Endothelial cell of umbilical vein (primary cell): Measurements from ENCODE around the gene PDK3. TPM values are rescaled to one million over a fixed set of nuclear protein-coding genes. Genes with fewer than 3 reads are reported as not detected.

ENCODE experiments used
- BruUV-seq: library from RNA; stranded (reverse); fragments of 400-500 nt; replicated peaks from 2 replicates; lab custom pipeline; 2021; lab: Mats Ljungman, UMichigan
- CTCF ChIA-PET: fragments of 300-600, 350-600 bp; sonication (Branson Sonifier 250); formaldehyde crosslinking; loops from one replicate; lab custom pipeline; 2021; ENCODE audit warnings: antibody characterized with exemption, inconsistent platforms; lab: Charles Lee
- POLR2A ChIA-PET: fragments of 300-600, 350-600 bp; sonication (Branson Sonifier 250); formaldehyde crosslinking; loops from one replicate; lab custom pipeline; 2021; ENCODE audit warnings: antibody characterized with exemption, inconsistent platforms; lab: Charles Lee
- DNase-seq: peaks from one replicate; pipeline ENCODE4 v3.0.0-alpha.2; 2011; ENCODE audit warnings: low read depth, low spot score
- FAIRE-seq: peaks from 2 replicates; lab custom pipeline; 2011; peaks lifted over from hg19 to GRCh38; lab: Jason Lieb, UNC
- H2AFZ ChIP-seq: 2 replicates; pipeline ENCODE4 v1.6.0; 2012; ENCODE audit warnings: low read depth, low read length, control low read depth, inconsistent platforms
- H3K27ac ChIP-seq: 2 replicates; pipeline ENCODE4 v1.5.1; 2011; ENCODE audit warnings: low read depth, mild to moderate bottlenecking, control low read depth, low read length, moderate library complexity; ENCODE audit not compliant: insufficient read depth
- H3K27me3 ChIP-seq, 2 experiments: 2 replicates each; pipeline versions ENCODE4 v1.6.0 to v1.6.1; 2011; ENCODE audit warnings: low read length in 2 of 2, mixed read lengths in 1 of 2; ENCODE audit not compliant: control insufficient read depth in 2 of 2, insufficient read depth in 2 of 2
- H3K36me3 ChIP-seq, 2 experiments: 2 replicates in 1 of 2; 3 replicates in 1 of 2; pipeline ENCODE4 v1.5.1; 2011; ENCODE audit warnings: low read length in 2 of 2, mild to moderate bottlenecking in 1 of 2, moderate library complexity in 1 of 2; ENCODE audit not compliant: control insufficient read depth in 2 of 2, insufficient read depth in 2 of 2; ENCODE audit errors: extremely low read depth in 1 of 2
- H3K4me1 ChIP-seq: 3 replicates; pipeline ENCODE4 v1.5.1; 2011; ENCODE audit warnings: mild to moderate bottlenecking, low read length; ENCODE audit not compliant: control insufficient read depth, insufficient read depth; ENCODE audit errors: extremely low read depth
- H3K4me2 ChIP-seq: 2 replicates; pipeline ENCODE4 v1.6.1; 2011; ENCODE audit warnings: low read length, control low read depth, mixed read lengths; ENCODE audit not compliant: insufficient read depth
- H3K4me3 ChIP-seq, 3 experiments: fragments of 200-600 bp in 1 of 3; sonication (generic), shearing (Covaris generic) in 1 of 3; replicated peaks in 1 of 3; 2 replicates each; pipeline ENCODE4 v1.5.1; 2011 to 2016; ENCODE audit warnings: control low read depth in 3 of 3, low read length in 3 of 3, mild to moderate bottlenecking in 2 of 3, inconsistent platforms in 1 of 3, low read depth in 1 of 3, moderate library complexity in 1 of 3; ENCODE audit not compliant: insufficient read depth in 1 of 3
- H3K79me2 ChIP-seq: 2 replicates; pipeline ENCODE4 v1.6.0; 2012; ENCODE audit warnings: low read length, inconsistent platforms; ENCODE audit not compliant: control insufficient read depth, insufficient read depth
- H3K9ac ChIP-seq: replicated peaks from 2 replicates; pipeline ENCODE3; 2011; ENCODE audit warnings: low read length, control low read depth; ENCODE audit not compliant: insufficient read depth; ENCODE audit errors: extremely low read depth
- H3K9me1 ChIP-seq: replicated peaks from 3 replicates; pipeline ENCODE4 v1.6.0; 2011; ENCODE audit warnings: mild to moderate bottlenecking, low read length; ENCODE audit not compliant: control insufficient read depth, insufficient read depth; ENCODE audit errors: extremely low read depth
- H3K9me3 ChIP-seq: replicated peaks from 2 replicates; pipeline ENCODE4 v1.5.1; 2012; ENCODE audit warnings: low read length, inconsistent platforms; ENCODE audit not compliant: control insufficient read depth, insufficient read depth
- H4K20me1 ChIP-seq: replicated peaks from 2 replicates; pipeline ENCODE3; 2011; ENCODE audit warnings: mild to moderate bottlenecking, low read length; ENCODE audit not compliant: control insufficient read depth, insufficient read depth; ENCODE audit errors: extremely low read depth
- JUN ChIP-seq: IDR thresholded peaks from 2 replicates; pipeline ENCODE4 v1.6.1; 2011; ENCODE audit warnings: borderline replicate concordance, low read depth; ENCODE audit not compliant: insufficient read length, insufficient read depth
- MYC ChIP-seq: IDR thresholded peaks from one replicate; pipeline ENCODE4 v1.6.1; 2011; ENCODE audit warnings: mild to moderate bottlenecking, low read depth, low read length
- POLR2A ChIP-seq: IDR thresholded peaks from 2 replicates; pipeline ENCODE4 v1.6.1; 2012; ENCODE audit warnings: low read depth, mild to moderate bottlenecking, control low read depth, low read length
- dilution Hi-C: fragments of 300-500 bp; cut with MboI; formaldehyde crosslinking; loops from one replicate; pipeline ENCODE4 v1.15.0; 2019; ENCODE audit warnings: low sequenced_read_pairs; ENCODE audit not compliant: extremely low pct_ligation_motif_present
- intact Hi-C: fragments of 100-400 bp; cut with micrococcal nuclease; formaldehyde crosslinking; loops from one replicate; pipeline ENCODE4 v1.10.0; 2022
- polyA plus RNA-seq, 4 experiments: library from polyadenylated mRNA; depleted of rRNA in 3 of 4; stranded (reverse) in 3 of 4; unstranded in 1 of 4; fragments of >200 nt; gene quantifications; 2 replicates each; pipeline versions ENCODE4 v1.2.1 to v1.2.3, GENCODE V29; 2011 to 2012; ENCODE audit warnings: missing spikeins in 1 of 4
- total RNA-seq: library from RNA; stranded (reverse); gene quantifications from 2 replicates; pipeline ENCODE4 v1.2.3, GENCODE V29; 2021
- TF ChIP-seq, protein P1 (sequence below), 2 donors: IDR thresholded peaks; 1 replicate in 1 of 2; 2 replicates in 1 of 2; pipeline ENCODE4 v1.5.1; 2011; ENCODE audit warnings: low read length in 2 of 2, mild to moderate bottlenecking in 2 of 2, moderate library complexity in 2 of 2, control low read depth in 1 of 2, inconsistent platforms in 1 of 2, low read depth in 1 of 2; ENCODE audit not compliant: insufficient read depth in 1 of 2; ENCODE audit errors: extremely low read depth in 1 of 2
- TF ChIP-seq, protein P2 (sequence below): IDR thresholded peaks from 2 replicates; pipeline ENCODE4 v1.6.1; 2011; ENCODE audit not compliant: insufficient read depth, insufficient read length

Gene PDK3
- total and polyA plus RNA-seq, 2 donors (not counting 3 experiments of a cell fraction or from before 2014, with no cell fraction given) = 3.0 to 5.9 TPM

DNA sequence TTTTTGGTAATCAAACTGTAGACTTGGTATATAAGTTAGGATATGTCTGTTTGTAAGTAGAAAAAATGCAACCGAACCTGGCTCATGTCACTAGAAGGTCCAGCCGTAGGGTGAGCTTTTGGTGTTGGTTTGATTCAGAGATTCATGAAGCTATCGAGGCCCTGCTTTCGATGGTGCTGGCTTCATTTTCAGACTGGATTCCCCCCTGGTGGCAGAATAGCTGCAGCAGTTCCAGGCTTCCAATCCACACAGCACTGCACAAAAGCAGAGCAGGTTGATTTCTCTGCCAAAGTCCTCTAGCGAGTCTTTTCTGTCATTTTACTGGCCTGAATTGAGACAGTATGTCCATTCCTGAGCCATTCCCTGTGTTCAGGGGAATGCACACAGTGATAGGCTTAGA lies 33.1 kb downstream of the PDK3 start:
- H3K4me2 ChIP-seq = no peak overlapping the region
- no peak overlapping the region for H2AFZ ChIP-seq
- BruUV-seq = no TSS peak
- H3K27ac ChIP-seq = no peak overlapping the region
- H3K36me3 ChIP-seq = no peaks in the 10 kb centered on the region
- no peak for FAIRE-seq
- H3K4me1 ChIP-seq = peaks cover 12% of the 10 kb centered on the region
- H3K9me1 ChIP-seq = no peaks in the 10 kb centered on the region
- ChIA-PET POLR2A (no interaction called here), CTCF (interaction anchor here (0.8 to 8.0 kb wide), 13 partner anchors 15 to 238 kb away, joined by 3 to 142 read pairs (median 3); partner anchors contain the start of gene PDK3)
- peak; percentile 13 for DNase-seq
- no peak overlapping the region for H3K9ac ChIP-seq
- H4K20me1 ChIP-seq = no peaks in the 10 kb centered on the region
- no peaks in the 10 kb centered on the region for H3K27me3 ChIP-seq
- no peak overlapping the region for H3K4me3 ChIP-seq
- intact Hi-C loops (loop anchor here (1.0 kb wide), 1 partner anchor 102 kb away; no protein-coding TSS in a partner anchor), dilution Hi-C loops (no loop called here)
- TF ChIP-seq, protein P1, sequence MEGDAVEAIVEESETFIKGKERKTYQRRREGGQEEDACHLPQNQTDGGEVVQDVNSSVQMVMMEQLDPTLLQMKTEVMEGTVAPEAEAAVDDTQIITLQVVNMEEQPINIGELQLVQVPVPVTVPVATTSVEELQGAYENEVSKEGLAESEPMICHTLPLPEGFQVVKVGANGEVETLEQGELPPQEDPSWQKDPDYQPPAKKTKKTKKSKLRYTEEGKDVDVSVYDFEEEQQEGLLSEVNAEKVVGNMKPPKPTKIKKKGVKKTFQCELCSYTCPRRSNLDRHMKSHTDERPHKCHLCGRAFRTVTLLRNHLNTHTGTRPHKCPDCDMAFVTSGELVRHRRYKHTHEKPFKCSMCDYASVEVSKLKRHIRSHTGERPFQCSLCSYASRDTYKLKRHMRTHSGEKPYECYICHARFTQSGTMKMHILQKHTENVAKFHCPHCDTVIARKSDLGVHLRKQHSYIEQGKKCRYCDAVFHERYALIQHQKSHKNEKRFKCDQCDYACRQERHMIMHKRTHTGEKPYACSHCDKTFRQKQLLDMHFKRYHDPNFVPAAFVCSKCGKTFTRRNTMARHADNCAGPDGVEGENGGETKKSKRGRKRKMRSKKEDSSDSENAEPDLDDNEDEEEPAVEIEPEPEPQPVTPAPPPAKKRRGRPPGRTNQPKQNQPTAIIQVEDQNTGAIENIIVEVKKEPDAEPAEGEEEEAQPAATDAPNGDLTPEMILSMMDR (IDR thresholded peaks at IDR 0.05; ENCODE audit: extremely low read depth in 1 of 2, insufficient read depth in 1 of 2, low read depth in 1 of 2, low read length in 2 of 2) = peak in 1 of 2 donors; percentile 21
- TF ChIP-seq POLR2A (no peak), MYC (no peak)
- TF ChIP-seq, protein P2, sequence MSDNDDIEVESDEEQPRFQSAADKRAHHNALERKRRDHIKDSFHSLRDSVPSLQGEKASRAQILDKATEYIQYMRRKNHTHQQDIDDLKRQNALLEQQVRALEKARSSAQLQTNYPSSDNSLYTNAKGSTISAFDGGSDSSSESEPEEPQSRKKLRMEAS = no peak
- H3K9me3 ChIP-seq = no peaks in the 10 kb centered on the region
- H3K79me2 ChIP-seq = no peaks in the 10 kb centered on the region

GRCh38 chrX:24498975-24499374 lies 33.9 kb downstream of the PDK3 start:
- intact Hi-C loops = loop anchor here (1.0 kb wide), 1 partner anchor 103 kb away; no protein-coding TSS in a partner anchor
- peaks cover 12% of the 10 kb centered on the region for H3K4me1 ChIP-seq
- no peaks in the 10 kb centered on the region for H4K20me1 ChIP-seq
- H3K4me2 ChIP-seq = no peak overlapping the region
- TF ChIP-seq MYC = no peak
- TF ChIP-seq JUN = no peak
- TF ChIP-seq, protein P2 = no peak
- TF ChIP-seq, protein P1 (IDR thresholded peaks at IDR 0.05; ENCODE audit: extremely low read depth in 1 of 2, insufficient read depth in 1 of 2, low read depth in 1 of 2, low read length in 2 of 2) = no peak
- TF ChIP-seq POLR2A = no peak
- H3K36me3 ChIP-seq = no peaks in the 10 kb centered on the region
- H3K9me3 ChIP-seq = no peaks in the 10 kb centered on the region
- no peaks in the 10 kb centered on the region for H3K27me3 ChIP-seq
- H3K27ac ChIP-seq = no peak overlapping the region
- peak; percentile 21 for DNase-seq
- H3K79me2 ChIP-seq = no peaks in the 10 kb centered on the region
- H3K9me1 ChIP-seq = no peaks in the 10 kb centered on the region
- dilution Hi-C loops = no loop called here
- ChIA-PET POLR2A (no interaction called here), CTCF (interaction anchor here (0.6 to 8.0 kb wide), 10 partner anchors 12 to 239 kb away, joined by 3 to 142 read pairs (median 3); no protein-coding TSS in a partner anchor)
- no peak overlapping the region for H2AFZ ChIP-seq
- no TSS peak for BruUV-seq
- H3K9ac ChIP-seq = no peak overlapping the region
- peak; percentile 59 for FAIRE-seq
- no peak overlapping the region for H3K4me3 ChIP-seq
